H1 (cell line): ENCODE data around the gene HEBP1. TPM values are rescaled to one million over a fixed set of nuclear protein-coding genes. Genes with fewer than 3 reads are reported as not detected.

ENCODE experiments used
- RAD21 ChIP-seq, 2 experiments: IDR thresholded peaks in 1 of 2; conservative IDR thresholded peaks in 1 of 2; 2 replicates each; pipeline ENCODE4 v1.6.1; 2011; ENCODE audit warnings: low read depth in 2 of 2, low read length in 2 of 2, improper control_type of control experiment in 1 of 2, inconsistent platforms in 1 of 2, mild to moderate bottlenecking in 1 of 2, moderate library complexity in 1 of 2
- polyA plus RNA-seq, 7 experiments: library from polyadenylated mRNA; depleted of rRNA in 3 of 7; stranded (reverse) in 5 of 7; unstranded in 2 of 7; fragments of >200 nt in 5 of 7; fragments of 200-250 nt in 2 of 7; gene quantifications; 1 replicate in 5 of 7; 2 replicates in 1 of 7; 4 replicates in 1 of 7; pipeline versions ENCODE4 v1.2.1 to v1.2.3, GENCODE V29; 2011 to 2013; ENCODE audit warnings: missing spikeins in 2 of 7, mixed read lengths in 2 of 7
- total RNA-seq: library from RNA; stranded (reverse); fragmentation: NEBNext Ultra II Directional; extraction: Animal tissue kit (Norgen Biotek cat#: 25700); gene quantifications from 2 replicates; pipeline ENCODE4 v1.2.1, GENCODE V29; 2021

HEBP1 gene
- total and polyA plus RNA-seq, 2 of the 8 experiments (the other 6 are each of a cell fraction or from before 2014, with no cell fraction given): 30.8 to 56.1 TPM

- TF ChIP-seq RAD21 (IDR thresholded peaks at IDR 0.05 in 1 of 2, conservative IDR thresholded peaks at IDR 0.05 in 1 of 2; ENCODE audit: low read depth in 2 of 2, low read length in 2 of 2): no peak
These were observed 2.9 kb downstream of the HEBP1 start (continued) for GRCh38 chr12:12997156-12997555.
